GM19395 (cell line): ENCODE measurements around the gene MMP1.

Experiments used
- ATAC-seq: cut with Tn5 transposase; IDR thresholded peaks from one replicate; pipeline ENCODE4 v1.9.1; 2021; ENCODE audit warnings: mild to moderate bottlenecking, moderate library complexity; ENCODE audit not compliant: unreplicated experiment

MMP1 gene

GRCh38 chr11:102798012-102798746 is at the start of gene MMP1:
Gene MMP1, minus strand, starts transcription at chr11:102798160. Its CDS starts 68 bp downstream, at chr11:102798092.
- ATAC-seq = no peak

GRCh38 chr11:102846292-102846691 is 48.3 kb upstream of the MMP1 start:
- ATAC-seq = no peak

- no peak for ATAC-seq
Measured at GRCh38 chr11:102843489-102843888, 45.5 kb upstream of the MMP1 start, which contains the start of gene MMP3. Gene MMP3, minus strand, starts transcription at chr11:102843609. Its CDS starts 63 bp downstream, at chr11:102843546.

GRCh38 chr11:102842930-102843329 is 45.0 kb upstream of the MMP1 start:
- no peak for ATAC-seq

- ATAC-seq = no peak
Measured at GRCh38 chr11:102840018-102840417, 42.1 kb upstream of the MMP1 start.

- ATAC-seq = no peak
Measured at GRCh38 chr11:102837646-102838045, 39.7 kb upstream of the MMP1 start.

- no peak for ATAC-seq
Measured at GRCh38 chr11:102837156-102837555, 39.2 kb upstream of the MMP1 start.

- ATAC-seq = no peak
Measured at GRCh38 chr11:102836290-102836875, 38.4 kb upstream of the MMP1 start.

- ATAC-seq = no peak
Measured at GRCh38 chr11:102833731-102834130, 35.8 kb upstream of the MMP1 start.

GRCh38 chr11:102832612-102833011 is 34.7 kb upstream of the MMP1 start:
- ATAC-seq = no peak

- no peak for ATAC-seq
Measured at GRCh38 chr11:102831489-102832440, 33.8 kb upstream of the MMP1 start.

- ATAC-seq = no peak
Measured at GRCh38 chr11:102831128-102831488, 33.1 kb upstream of the MMP1 start.

- no peak for ATAC-seq
Measured at GRCh38 chr11:102830001-102830727, 32.2 kb upstream of the MMP1 start.

GRCh38 chr11:102829316-102830000 is 31.5 kb upstream of the MMP1 start:
- ATAC-seq = no peak

GRCh38 chr11:102824556-102824955 is 26.6 kb upstream of the MMP1 start:
- no peak for ATAC-seq

GRCh38 chr11:102819491-102819890 is 21.5 kb upstream of the MMP1 start:
- no peak for ATAC-seq

- no peak for ATAC-seq
Measured at GRCh38 chr11:102813484-102813883, 15.5 kb upstream of the MMP1 start.

GRCh38 chr11:102812188-102812587 is 14.2 kb upstream of the MMP1 start:
- no peak for ATAC-seq

GRCh38 chr11:102810950-102811660 is 13.1 kb upstream of the MMP1 start:
- ATAC-seq = no peak

GRCh38 chr11:102809971-102810370 is 12.0 kb upstream of the MMP1 start:
- ATAC-seq = no peak
